ENCODE measurements around the gene RBMS2. TPM values are rescaled to one million over a fixed set of nuclear protein-coding genes. Genes with fewer than 3 reads are reported as not detected.
"Not testable (repeated sequence)": the region's sequence is repeated elsewhere in the genome, so short reads cannot be mapped to it uniquely, and the experiment has no call there.

Gene RBMS2
- total and polyA plus RNA-seq, 10 of the 15 experiments (the other 5 are each of a cell fraction or from before 2014, with no cell fraction given): 0.56 to 7.1 (median 2.4) TPM

GRCh38 chr12:56574210-56574609 lies 52.6 kb downstream of the RBMS2 start (continued):
- TF ChIP-seq, protein P1, sequence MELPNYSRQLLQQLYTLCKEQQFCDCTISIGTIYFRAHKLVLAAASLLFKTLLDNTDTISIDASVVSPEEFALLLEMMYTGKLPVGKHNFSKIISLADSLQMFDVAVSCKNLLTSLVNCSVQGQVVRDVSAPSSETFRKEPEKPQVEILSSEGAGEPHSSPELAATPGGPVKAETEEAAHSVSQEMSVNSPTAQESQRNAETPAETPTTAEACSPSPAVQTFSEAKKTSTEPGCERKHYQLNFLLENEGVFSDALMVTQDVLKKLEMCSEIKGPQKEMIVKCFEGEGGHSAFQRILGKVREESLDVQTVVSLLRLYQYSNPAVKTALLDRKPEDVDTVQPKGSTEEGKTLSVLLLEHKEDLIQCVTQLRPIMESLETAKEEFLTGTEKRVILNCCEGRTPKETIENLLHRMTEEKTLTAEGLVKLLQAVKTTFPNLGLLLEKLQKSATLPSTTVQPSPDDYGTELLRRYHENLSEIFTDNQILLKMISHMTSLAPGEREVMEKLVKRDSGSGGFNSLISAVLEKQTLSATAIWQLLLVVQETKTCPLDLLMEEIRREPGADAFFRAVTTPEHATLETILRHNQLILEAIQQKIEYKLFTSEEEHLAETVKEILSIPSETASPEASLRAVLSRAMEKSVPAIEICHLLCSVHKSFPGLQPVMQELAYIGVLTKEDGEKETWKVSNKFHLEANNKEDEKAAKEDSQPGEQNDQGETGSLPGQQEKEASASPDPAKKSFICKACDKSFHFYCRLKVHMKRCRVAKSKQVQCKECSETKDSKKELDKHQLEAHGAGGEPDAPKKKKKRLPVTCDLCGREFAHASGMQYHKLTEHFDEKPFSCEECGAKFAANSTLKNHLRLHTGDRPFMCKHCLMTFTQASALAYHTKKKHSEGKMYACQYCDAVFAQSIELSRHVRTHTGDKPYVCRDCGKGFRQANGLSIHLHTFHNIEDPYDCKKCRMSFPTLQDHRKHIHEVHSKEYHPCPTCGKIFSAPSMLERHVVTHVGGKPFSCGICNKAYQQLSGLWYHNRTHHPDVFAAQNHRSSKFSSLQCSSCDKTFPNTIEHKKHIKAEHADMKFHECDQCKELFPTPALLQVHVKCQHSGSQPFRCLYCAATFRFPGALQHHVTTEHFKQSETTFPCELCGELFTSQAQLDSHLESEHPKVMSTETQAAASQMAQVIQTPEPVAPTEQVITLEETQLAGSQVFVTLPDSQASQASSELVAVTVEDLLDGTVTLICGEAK (IDR thresholded peaks at IDR 0.05; ENCODE audit: borderline replicate concordance): no peak
- TF ChIP-seq CHD4 (IDR thresholded peaks at IDR 0.05) (no peak), MYC (IDR thresholded peaks at IDR 0.05; ENCODE audit: insufficient read depth, insufficient read length, insufficient replicate concordance, low read length, severe bottlenecking) (no peak), SPI1 (IDR thresholded peaks at IDR 0.05; ENCODE audit: borderline replicate concordance, insufficient read depth, low read depth, low read length) (no peak), ATF2 (IDR thresholded peaks at IDR 0.05; ENCODE audit: low read length) (no peak), WRNIP1 (IDR thresholded peaks at IDR 0.05; ENCODE audit: borderline replicate concordance, low read depth, low read length) (no peak), HCFC1 (IDR thresholded peaks at IDR 0.05; ENCODE audit: low read length) (no peak), SIN3A (IDR thresholded peaks at IDR 0.05; ENCODE audit: low read depth, low read length) (no peak), STAT3 (IDR thresholded peaks at IDR 0.05; ENCODE audit: low read depth, low read length) (no peak), KLF5 (IDR thresholded peaks at IDR 0.05; ENCODE audit: partially characterized antibody) (no peak), ZBTB11 (CRISPR knock-in tag; IDR thresholded peaks at IDR 0.05) (no peak)

DNA sequence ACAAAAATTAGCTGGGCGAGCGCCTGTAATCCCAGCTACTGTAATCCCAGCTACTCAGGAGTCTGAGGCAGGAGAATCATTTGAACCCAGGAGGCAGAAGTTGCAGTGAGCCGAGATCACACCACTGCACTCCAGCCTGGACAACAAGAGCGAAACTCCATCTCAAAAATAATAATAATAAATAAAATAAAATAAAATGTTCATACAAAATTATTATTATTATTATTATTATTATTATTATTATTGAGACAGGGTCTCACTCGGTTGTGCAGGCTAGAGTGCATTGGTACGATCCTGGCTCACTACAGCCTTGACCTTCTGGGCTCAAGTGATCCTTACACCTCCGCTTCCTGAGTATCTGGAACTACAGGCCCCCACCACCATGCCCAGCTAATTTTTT lies 55.6 kb downstream of the RBMS2 start:
- DNase-seq (ENCODE audit: low read depth, low spot score); H3K4me2 ChIP-seq (ENCODE audit: control insufficient read depth, insufficient read depth); H3K27ac ChIP-seq (ENCODE audit: control insufficient read depth, insufficient read depth); H4K20me1 ChIP-seq (ENCODE audit: control insufficient read depth, insufficient read depth); H3K36me3 ChIP-seq (ENCODE audit: control insufficient read depth in 2 of 2, insufficient read depth in 2 of 2, low read length in 1 of 2); ATAC-seq; BruUV-seq (replicated peaks); H3K9me3 ChIP-seq (replicated peaks; ENCODE audit: control insufficient read depth, insufficient read depth, low read length); intact Hi-C loops (cut with micrococcal nuclease; ENCODE audit: unreplicated experiment); H3K79me2 ChIP-seq (ENCODE audit: control insufficient read depth, insufficient read depth, low read length); H3K27me3 ChIP-seq (replicated peaks in 1 of 2; ENCODE audit: control insufficient read depth in 2 of 2, insufficient read depth in 2 of 2, low read length in 1 of 2); SMC1A ChIA-PET (ENCODE audit: uncharacterized antibody, unreplicated experiment); in situ Hi-C loops (cut with MboI); H2AFZ ChIP-seq (ENCODE audit: control insufficient read depth, low read depth, low read length); H3K4me1 ChIP-seq (ENCODE audit: control insufficient read depth, insufficient read depth, low read length); FAIRE-seq; H3K9ac ChIP-seq (ENCODE audit: control insufficient read depth, insufficient read depth, low read length); H3K4me3 ChIP-seq: not testable (repeated sequence)
- ChIA-PET RAD21 (ENCODE audit: unreplicated experiment) (interaction anchor here (1.0 to 2.0 kb wide), 2 partner anchors 59 to 60 kb away, joined by 3 to 9 read pairs; no protein-coding TSS in a partner anchor), POLR2A (interaction anchor here (0.6 kb wide), 1 partner anchor 132 kb away, joined by 5 read pairs; no protein-coding TSS in a partner anchor), CTCF (interaction anchor here (1.0 to 6.8 kb wide), 4 partner anchors 21 to 127 kb away, joined by 3 to 56 read pairs (median 5); no protein-coding TSS in a partner anchor)
- WGBS (ENCODE audit: insufficient coverage, insufficient replicate concordance, low lambda C conversion rate, missing lambda C conversion rate): 32% methylated on average over 7 of the region's 7 CpGs
